Vagina (tissue), 2 donors: ENCODE results near the gene KLK12. TPM values are rescaled to one million over a fixed set of nuclear protein-coding genes. Genes with fewer than 3 reads are reported as not detected.

Experiments used
- DNase-seq, 2 donors: peaks; one replicate each; pipeline ENCODE4 v3.0.0-alpha.2; 2017; ENCODE audit errors: extremely low spot score in 2 of 2
- H3K27ac ChIP-seq: fragments of 200-600 bp; sonication (generic); one replicate; pipeline ENCODE4 v1.5.1; 2019
- H3K27me3 ChIP-seq: fragments of 200-600 bp; sonication (generic); one replicate; pipeline ENCODE4 v1.5.1; 2019
- H3K36me3 ChIP-seq, 2 donors: fragments of 200-600 bp; sonication (generic); one replicate each; pipeline ENCODE4 v1.5.1; 2017 to 2019
- H3K4me1 ChIP-seq: fragments of 200-600 bp; sonication (generic); one replicate; pipeline ENCODE4 v1.5.1; 2019
- H3K4me3 ChIP-seq, 2 donors: fragments of 200-600 bp; sonication (generic); 1 replicate in 1 of 2; 2 replicates in 1 of 2; pipeline ENCODE4 v1.5.1; 2016 to 2019
- H3K9me3 ChIP-seq: fragments of 200-600 bp; sonication (generic); one replicate; pipeline ENCODE4 v1.5.1; 2019
- POLR2A ChIP-seq, 2 donors: fragments of 450-650 bp; IDR thresholded peaks; one replicate each; pipeline ENCODE4 v1.6.1; 2017; ENCODE audit warnings: antibody characterized with exemption in 2 of 2, mild to moderate bottlenecking in 2 of 2, moderate library complexity in 2 of 2
- POLR2AphosphoS5 ChIP-seq, 2 donors: sonication (generic); formaldehyde crosslinking; IDR thresholded peaks; one replicate each; pipeline ENCODE4 v1.9.0; 2017; ENCODE audit warnings: antibody characterized with exemption in 2 of 2, mild to moderate bottlenecking in 2 of 2, low read depth in 1 of 2; ENCODE audit not compliant: insufficient read depth in 1 of 2
- intact Hi-C: fragments of 100-400 bp; cut with DNase I; formaldehyde crosslinking; loops from one replicate; pipeline ENCODE4 v1.15.1; 2023
- total RNA-seq: library from RNA; depleted of rRNA; stranded (reverse); fragments of >200 nt; gene quantifications from one replicate; pipeline ENCODE4 v1.2.3, GENCODE V29; 2016
- TF ChIP-seq, protein P1 (sequence below), 3 experiments: fragments of 450-650 bp in 2 of 3; fragments of 200-600 bp in 1 of 3; sonication (generic) in 1 of 3; IDR thresholded peaks; one replicate each; pipeline ENCODE4 v1.5.1; 2017 to 2019; ENCODE audit warnings: antibody characterized with exemption in 3 of 3, mild to moderate bottlenecking in 2 of 3, moderate library complexity in 2 of 3

KLK12 gene
- total RNA-seq, 1 donor from 2014 or later = 4.2 TPM

DNA sequence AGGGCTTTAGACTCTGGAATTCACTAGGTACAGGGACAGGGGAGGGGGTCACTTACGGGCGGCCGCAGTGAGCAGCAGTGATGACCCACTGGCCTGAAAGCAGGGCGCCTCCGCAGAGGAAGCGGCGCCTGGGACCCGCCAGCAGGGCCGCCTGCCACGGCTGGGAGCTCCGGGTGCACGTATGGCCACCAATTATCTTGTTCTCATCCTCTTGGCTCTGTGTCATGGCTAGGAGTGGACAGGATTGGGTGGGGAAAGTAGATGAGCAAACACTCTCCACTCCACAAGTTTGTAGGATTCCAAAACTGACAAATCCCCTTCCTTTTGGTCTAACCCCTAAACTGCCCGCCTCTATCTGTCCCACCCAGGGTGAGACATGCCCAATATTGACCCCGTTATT is 46.7 kb upstream of the KLK12 start:
- Histone ChIP-seq H3K27me3 (no peaks in the 10 kb centered on the region), H3K4me3 (no peak overlapping the region), H3K27ac (no peak overlapping the region), H3K36me3 (no peaks in the 10 kb centered on the region), H3K4me1 (no peaks in the 10 kb centered on the region), H3K9me3 (no peaks in the 10 kb centered on the region)
- no peak for DNase-seq
- TF ChIP-seq POLR2AphosphoS5 (IDR thresholded peaks at IDR 0.05; ENCODE audit: insufficient read depth in 1 of 2, low read depth in 1 of 2) (no peak), POLR2A (IDR thresholded peaks at IDR 0.05) (no peak)
- TF ChIP-seq, protein P1, sequence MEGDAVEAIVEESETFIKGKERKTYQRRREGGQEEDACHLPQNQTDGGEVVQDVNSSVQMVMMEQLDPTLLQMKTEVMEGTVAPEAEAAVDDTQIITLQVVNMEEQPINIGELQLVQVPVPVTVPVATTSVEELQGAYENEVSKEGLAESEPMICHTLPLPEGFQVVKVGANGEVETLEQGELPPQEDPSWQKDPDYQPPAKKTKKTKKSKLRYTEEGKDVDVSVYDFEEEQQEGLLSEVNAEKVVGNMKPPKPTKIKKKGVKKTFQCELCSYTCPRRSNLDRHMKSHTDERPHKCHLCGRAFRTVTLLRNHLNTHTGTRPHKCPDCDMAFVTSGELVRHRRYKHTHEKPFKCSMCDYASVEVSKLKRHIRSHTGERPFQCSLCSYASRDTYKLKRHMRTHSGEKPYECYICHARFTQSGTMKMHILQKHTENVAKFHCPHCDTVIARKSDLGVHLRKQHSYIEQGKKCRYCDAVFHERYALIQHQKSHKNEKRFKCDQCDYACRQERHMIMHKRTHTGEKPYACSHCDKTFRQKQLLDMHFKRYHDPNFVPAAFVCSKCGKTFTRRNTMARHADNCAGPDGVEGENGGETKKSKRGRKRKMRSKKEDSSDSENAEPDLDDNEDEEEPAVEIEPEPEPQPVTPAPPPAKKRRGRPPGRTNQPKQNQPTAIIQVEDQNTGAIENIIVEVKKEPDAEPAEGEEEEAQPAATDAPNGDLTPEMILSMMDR (IDR thresholded peaks at IDR 0.05) = no peak
- intact Hi-C loops = no loop called here

DNA sequence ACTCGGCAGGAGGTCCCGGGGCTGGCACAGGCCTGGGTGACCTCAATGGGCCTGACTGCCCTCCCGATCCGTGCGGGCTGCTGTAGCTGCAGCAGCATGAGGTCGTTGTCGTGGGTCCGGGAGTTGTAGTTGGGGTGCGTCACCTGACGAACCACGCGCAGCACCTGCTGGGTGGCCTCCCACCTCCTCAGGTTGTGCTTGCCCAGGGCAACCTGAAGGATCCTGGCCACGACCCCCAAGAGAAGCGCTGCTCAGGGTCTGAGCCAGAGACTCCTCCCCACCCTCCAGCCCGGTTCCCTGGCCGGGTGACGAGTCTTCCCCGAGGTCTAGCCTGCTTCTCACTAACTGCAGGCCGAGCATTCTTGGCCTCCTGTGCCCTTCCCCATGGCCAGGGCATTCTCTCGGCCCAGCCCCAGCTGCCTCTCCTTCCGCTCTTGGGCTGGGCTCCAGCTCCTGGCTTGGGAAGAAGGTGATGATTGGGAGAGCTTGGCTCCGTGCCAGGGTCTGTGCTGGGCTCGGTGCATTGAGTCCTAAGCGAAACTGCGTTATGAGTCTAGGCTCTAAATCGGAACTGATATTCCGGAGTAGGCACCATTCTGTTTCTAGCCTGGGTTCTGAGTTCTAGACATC is 44.8 kb upstream of the KLK12 start:
- intact Hi-C loops = no loop called here
- Histone ChIP-seq H3K36me3 (no peaks in the 10 kb centered on the region), H3K27me3 (no peaks in the 10 kb centered on the region), H3K4me1 (no peaks in the 10 kb centered on the region), H3K4me3 (no peak overlapping the region), H3K9me3 (no peaks in the 10 kb centered on the region), H3K27ac (no peak overlapping the region)
- no peak for DNase-seq
- no peak for TF ChIP-seq POLR2AphosphoS5 (IDR thresholded peaks at IDR 0.05; ENCODE audit: insufficient read depth in 1 of 2, low read depth in 1 of 2)
- TF ChIP-seq, protein P1 (IDR thresholded peaks at IDR 0.05) = no peak
- TF ChIP-seq POLR2A (IDR thresholded peaks at IDR 0.05) = no peak

DNA sequence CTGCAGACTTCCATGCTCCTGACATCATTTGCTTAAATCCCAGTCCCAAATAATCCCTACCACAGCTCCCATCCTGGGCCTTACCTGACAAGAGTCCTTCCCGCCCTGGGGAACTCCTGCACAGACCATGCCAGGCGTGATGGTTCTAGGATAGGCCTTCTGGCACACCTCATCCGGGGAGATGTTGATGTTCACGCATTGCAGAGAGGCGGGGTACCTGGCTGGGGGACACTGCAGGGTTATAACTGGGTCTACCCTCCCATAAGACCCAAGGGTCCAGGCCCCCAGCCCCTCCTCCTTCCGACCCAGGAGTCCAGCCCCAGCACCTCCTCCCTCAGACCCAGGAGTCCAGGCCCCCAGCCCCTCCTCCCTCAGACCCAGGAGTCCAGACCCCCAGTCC is 43.9 kb upstream of the KLK12 start:
- no peak for DNase-seq
- H3K36me3 ChIP-seq = no peaks in the 10 kb centered on the region
- no peaks in the 10 kb centered on the region for H3K9me3 ChIP-seq
- no peaks in the 10 kb centered on the region for H3K27me3 ChIP-seq
- H3K4me1 ChIP-seq = no peaks in the 10 kb centered on the region
- TF ChIP-seq POLR2A (IDR thresholded peaks at IDR 0.05) (no peak), POLR2AphosphoS5 (IDR thresholded peaks at IDR 0.05; ENCODE audit: insufficient read depth in 1 of 2, low read depth in 1 of 2) (no peak)
- TF ChIP-seq, protein P1 (IDR thresholded peaks at IDR 0.05) = no peak
- intact Hi-C loops = no loop called here
- H3K4me3 ChIP-seq = no peak overlapping the region
- H3K27ac ChIP-seq = no peak overlapping the region

DNA sequence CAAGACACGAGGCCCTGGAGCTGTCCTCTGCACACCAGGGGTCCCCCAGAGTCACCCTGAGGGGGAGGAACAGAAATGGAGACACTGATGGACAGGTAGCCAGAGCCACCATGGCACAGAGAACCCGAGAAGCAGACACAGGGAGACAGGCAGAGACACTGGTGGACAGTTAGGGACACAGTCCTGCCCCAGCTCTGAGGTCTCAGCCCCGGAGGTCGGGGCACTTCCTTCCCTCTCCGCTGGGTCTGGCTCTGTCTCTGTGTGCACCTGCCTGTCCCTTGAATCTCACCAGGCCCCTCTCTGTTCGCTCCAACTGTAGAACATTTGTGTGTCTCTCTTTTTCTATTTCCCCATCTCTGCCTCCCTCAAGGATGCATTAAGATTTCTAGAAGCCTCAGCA is 43.3 kb upstream of the KLK12 start:
- Histone ChIP-seq H3K27ac (no peak overlapping the region), H3K27me3 (no peaks in the 10 kb centered on the region), H3K36me3 (no peaks in the 10 kb centered on the region), H3K9me3 (no peaks in the 10 kb centered on the region), H3K4me3 (no peak overlapping the region), H3K4me1 (no peaks in the 10 kb centered on the region)
- intact Hi-C loops = no loop called here
- no peak for TF ChIP-seq POLR2A (IDR thresholded peaks at IDR 0.05)
- no peak for DNase-seq

DNA sequence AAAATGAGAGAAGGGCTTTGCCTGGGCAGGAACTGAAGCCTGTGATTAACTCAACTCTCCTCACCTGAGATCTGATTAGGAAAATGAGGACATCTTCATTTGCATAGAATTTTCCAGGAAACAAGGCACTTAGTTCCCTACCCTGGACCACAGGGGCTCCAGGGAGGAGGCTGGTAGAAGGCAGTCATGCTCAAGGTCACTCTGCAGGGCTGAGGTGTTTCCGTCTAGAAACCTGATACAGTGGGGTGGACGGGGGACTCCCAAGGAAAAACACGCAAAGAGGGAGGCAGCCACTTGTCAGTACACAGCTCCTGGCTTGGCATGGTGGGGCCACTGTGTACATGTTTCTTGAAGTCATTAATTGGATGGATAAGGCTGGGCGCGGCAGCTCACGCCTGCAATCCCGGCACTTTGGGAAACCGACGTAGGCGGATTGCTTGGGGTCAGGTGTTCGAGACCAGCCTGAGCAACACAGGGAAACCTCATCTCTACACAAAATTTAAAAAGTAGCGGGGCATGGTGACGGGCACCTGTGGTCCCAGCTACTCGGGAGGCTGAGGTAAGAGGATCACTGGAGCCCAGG is 41.9 kb upstream of the KLK12 start:
- Histone ChIP-seq H3K27me3 (no peaks in the 10 kb centered on the region), H3K4me1 (no peaks in the 10 kb centered on the region), H3K9me3 (no peaks in the 10 kb centered on the region), H3K4me3 (no peak overlapping the region), H3K27ac (no peak overlapping the region), H3K36me3 (no peaks in the 10 kb centered on the region)
- TF ChIP-seq POLR2A (IDR thresholded peaks at IDR 0.05) = no peak
- TF ChIP-seq POLR2AphosphoS5 (IDR thresholded peaks at IDR 0.05; ENCODE audit: insufficient read depth in 1 of 2, low read depth in 1 of 2) = no peak
- TF ChIP-seq, protein P1 (IDR thresholded peaks at IDR 0.05) = no peak
- intact Hi-C loops = no loop called here
- DNase-seq = no peak
